Measurements from ENCODE around the gene LRRN3.

The LRRN3 gene

GRCh38 chr7:111132833-111133232, 41.9 kb downstream of the LRRN3 start:
- TF ChIP-seq JUND (IDR thresholded peaks at IDR 0.05; ENCODE audit: low read depth) = no peak
- no peak for DNase-seq (ENCODE audit: low read depth in 1 of 2, low spot score in 1 of 2)
- in situ Hi-C loops (cut with HindIII; ENCODE audit: low pct_unique_long_range_greater_than_20kb, low sequenced_read_pairs) = no loop called here

GRCh38 chr7:111137296-111138192, 46.6 kb downstream of the LRRN3 start:
- TF ChIP-seq JUND (IDR thresholded peaks at IDR 0.05; ENCODE audit: low read depth) = no peak
- DNase-seq (ENCODE audit: low read depth in 1 of 2, low spot score in 1 of 2) = no peak
- in situ Hi-C loops (cut with HindIII; ENCODE audit: low pct_unique_long_range_greater_than_20kb, low sequenced_read_pairs) = no loop called here

GRCh38 chr7:111138193-111138569, 47.3 kb downstream of the LRRN3 start:
- no peak for DNase-seq (ENCODE audit: low read depth in 1 of 2, low spot score in 1 of 2)
- TF ChIP-seq JUND (IDR thresholded peaks at IDR 0.05; ENCODE audit: low read depth) = no peak
- in situ Hi-C loops (cut with HindIII; ENCODE audit: low pct_unique_long_range_greater_than_20kb, low sequenced_read_pairs) = no loop called here

GRCh38 chr7:111138586-111138985, 47.7 kb downstream of the LRRN3 start:
- no peak for TF ChIP-seq JUND (IDR thresholded peaks at IDR 0.05; ENCODE audit: low read depth)
- DNase-seq (ENCODE audit: low read depth in 1 of 2, low spot score in 1 of 2) = no peak
- in situ Hi-C loops (cut with HindIII; ENCODE audit: low pct_unique_long_range_greater_than_20kb, low sequenced_read_pairs) = no loop called here

- no peak for DNase-seq (ENCODE audit: low read depth in 1 of 2, low spot score in 1 of 2)
- in situ Hi-C loops (cut with HindIII; ENCODE audit: low pct_unique_long_range_greater_than_20kb, low sequenced_read_pairs) = no loop called here
- no peak for TF ChIP-seq JUND (IDR thresholded peaks at IDR 0.05; ENCODE audit: low read depth)
Measured at GRCh38 chr7:111140091-111140865, 49.4 kb downstream of the LRRN3 start.

- DNase-seq (ENCODE audit: low read depth in 1 of 2, low spot score in 1 of 2) = no peak
- in situ Hi-C loops (cut with HindIII; ENCODE audit: low pct_unique_long_range_greater_than_20kb, low sequenced_read_pairs) = no loop called here
- no peak for TF ChIP-seq JUND (IDR thresholded peaks at IDR 0.05; ENCODE audit: low read depth)
Measured at GRCh38 chr7:111145472-111145871, 54.5 kb downstream of the LRRN3 start.

- in situ Hi-C loops (cut with HindIII; ENCODE audit: low pct_unique_long_range_greater_than_20kb, low sequenced_read_pairs) = no loop called here
Measured at GRCh38 chr7:111146136-111146535, 55.2 kb downstream of the LRRN3 start.

GRCh38 chr7:111147708-111148533, 57.0 kb downstream of the LRRN3 start:
- in situ Hi-C loops (cut with HindIII; ENCODE audit: low pct_unique_long_range_greater_than_20kb, low sequenced_read_pairs) = no loop called here
- no peak for DNase-seq (ENCODE audit: low read depth in 1 of 2, low spot score in 1 of 2)
- no peak for TF ChIP-seq JUND (IDR thresholded peaks at IDR 0.05; ENCODE audit: low read depth)

More at GRCh38 chr7:111146136-111146535, 55.2 kb downstream of the LRRN3 start:
- no peak for DNase-seq (ENCODE audit: low read depth in 1 of 2, low spot score in 1 of 2)
- no peak for TF ChIP-seq JUND (IDR thresholded peaks at IDR 0.05; ENCODE audit: low read depth)

GRCh38 chr7:111150709-111151108, 59.8 kb downstream of the LRRN3 start:
- no peak for TF ChIP-seq JUND (IDR thresholded peaks at IDR 0.05; ENCODE audit: low read depth)
- in situ Hi-C loops (cut with HindIII; ENCODE audit: low pct_unique_long_range_greater_than_20kb, low sequenced_read_pairs) = no loop called here
- DNase-seq (ENCODE audit: low read depth in 1 of 2, low spot score in 1 of 2) = no peak

GRCh38 chr7:111159426-111159825, 68.5 kb downstream of the LRRN3 start:
- in situ Hi-C loops (cut with HindIII; ENCODE audit: low pct_unique_long_range_greater_than_20kb, low sequenced_read_pairs) = no loop called here
- TF ChIP-seq JUND (IDR thresholded peaks at IDR 0.05; ENCODE audit: low read depth) = no peak
- DNase-seq (ENCODE audit: low read depth in 1 of 2, low spot score in 1 of 2) = no peak

- TF ChIP-seq JUND (IDR thresholded peaks at IDR 0.05; ENCODE audit: low read depth) = no peak
- DNase-seq (ENCODE audit: low read depth in 1 of 2, low spot score in 1 of 2) = no peak
- in situ Hi-C loops (cut with HindIII; ENCODE audit: low pct_unique_long_range_greater_than_20kb, low sequenced_read_pairs) = no loop called here
Measured at GRCh38 chr7:111160297-111160696, 69.4 kb downstream of the LRRN3 start.

GRCh38 chr7:111162692-111163091, 71.8 kb downstream of the LRRN3 start:
- DNase-seq (ENCODE audit: low read depth in 1 of 2, low spot score in 1 of 2) = no peak
- no peak for TF ChIP-seq JUND (IDR thresholded peaks at IDR 0.05; ENCODE audit: low read depth)
- in situ Hi-C loops (cut with HindIII; ENCODE audit: low pct_unique_long_range_greater_than_20kb, low sequenced_read_pairs) = no loop called here

Data from T47D (cell line).